Mammary epithelial cell (primary cell): Measurements from ENCODE around the gene SCAI.

Experiments
- CTCF ChIP-seq, 2 donors: IDR thresholded peaks in 1 of 2; conservative IDR thresholded peaks in 1 of 2; 2 replicates each; pipeline ENCODE4 v1.5.1; 2011 to 2012; ENCODE audit warnings: inconsistent platforms in 2 of 2, low read length in 2 of 2, mild to moderate bottlenecking in 2 of 2, control low read depth in 1 of 2, low read depth in 1 of 2; ENCODE audit not compliant: insufficient read depth in 1 of 2; ENCODE audit errors: extremely low read depth in 1 of 2
- EZH2 ChIP-seq: IDR thresholded peaks from 2 replicates; pipeline ENCODE4 v1.6.1; 2012; ENCODE audit warnings: low read length, inconsistent platforms, borderline replicate concordance

- no peak for TF ChIP-seq CTCF (conservative IDR thresholded peaks at IDR 0.05 in 1 of 2, IDR thresholded peaks at IDR 0.05 in 1 of 2; ENCODE audit: extremely low read depth in 1 of 2, insufficient read depth in 1 of 2, low read depth in 1 of 2, low read length in 2 of 2)
- no peak for TF ChIP-seq EZH2
Observed at GRCh38 chr9:125103021-125103420, 40.3 kb downstream of the SCAI start.
